ENCODE measurements around the gene NMT1. TPM values are rescaled to one million over a fixed set of nuclear protein-coding genes. Genes with fewer than 3 reads are reported as not detected.

The NMT1 gene
- total and polyA plus RNA-seq, 2 experiments from 2014 or later: 71.2 to 126 TPM

GRCh38 chr17:45111850-45112249 lies 50.7 kb downstream of the NMT1 start:
- Histone ChIP-seq H3K4me1 (ENCODE audit: insufficient read depth) (no peaks in the 10 kb centered on the region), H4K20me1 (ENCODE audit: insufficient read depth, poor library complexity, severe bottlenecking) (peaks cover 4% of the 10 kb centered on the region), H3K36me3 (replicated peaks; ENCODE audit: insufficient read depth, low read depth) (no peaks in the 10 kb centered on the region), H3K27ac (no peak overlapping the region), H3K9me3 (ENCODE audit: low read depth) (no peaks in the 10 kb centered on the region), H3K4me2 (no peak overlapping the region), H3K27me3 (no peaks in the 10 kb centered on the region), H2AFZ (no peak overlapping the region), H3K79me2 (no peaks in the 10 kb centered on the region), H3K4me3 (no peak overlapping the region), H3K9me2 (replicated peaks; ENCODE audit: insufficient read depth) (no peaks in the 10 kb centered on the region)
- no peak for DNase-seq (ENCODE audit: low spot score)
- TF ChIP-seq EZH2 (IDR thresholded peaks at IDR 0.05; ENCODE audit: borderline replicate concordance): no peak
- TF ChIP-seq EZH2phosphoT487 (IDR thresholded peaks at IDR 0.05; ENCODE audit: low read depth, severe bottlenecking, unreplicated experiment): no peak
- no peak for TF ChIP-seq CTCF (IDR thresholded peaks at IDR 0.05; ENCODE audit: poor library complexity)
- WGBS (ENCODE audit: low lambda C conversion rate, missing lambda C conversion rate): 96% methylated on average over 11 of the region's 11 CpGs

DNA sequence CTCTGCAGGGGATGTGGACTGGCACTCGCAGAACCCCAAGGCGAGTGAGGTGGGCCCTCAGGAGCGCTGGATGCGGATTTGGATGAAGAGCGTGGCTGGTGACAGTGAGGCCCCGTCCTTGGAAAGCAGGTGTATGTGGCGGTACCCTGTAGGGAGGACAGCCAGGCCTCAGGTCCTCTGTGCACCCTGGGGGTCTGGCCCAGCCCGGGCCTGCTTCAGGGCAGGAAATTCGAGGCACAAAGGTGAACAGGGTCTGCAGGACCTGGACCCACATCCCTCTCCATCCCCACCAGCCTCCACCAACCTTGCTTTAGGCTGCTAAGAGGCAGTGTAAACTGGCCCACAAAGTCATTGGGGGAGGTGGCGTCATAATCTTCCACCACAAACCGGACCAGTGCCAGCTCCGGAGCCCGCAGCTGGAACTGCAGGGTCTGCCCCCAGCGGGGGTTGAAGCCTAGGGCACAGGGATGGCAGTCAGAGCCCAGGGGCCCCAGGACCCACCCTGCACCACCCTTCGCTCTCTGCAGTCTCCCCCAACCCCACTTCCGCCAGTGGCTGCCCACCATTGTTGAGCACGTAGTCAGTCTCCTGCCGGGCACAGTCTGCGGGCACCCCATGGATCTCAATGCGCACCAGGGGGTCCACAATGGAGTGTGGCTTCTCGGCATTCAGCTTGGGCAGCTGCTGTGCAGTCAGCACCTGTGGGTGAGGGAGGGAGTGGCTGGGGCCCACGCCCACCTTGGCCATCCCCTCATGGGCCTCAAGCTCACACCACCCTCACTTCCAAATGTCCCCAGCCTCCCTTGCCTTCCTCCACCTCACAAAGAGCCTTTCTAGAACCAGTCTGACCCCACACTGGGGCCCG lies 51.7 kb downstream of the NMT1 start:
- H3K4me1 ChIP-seq (ENCODE audit: insufficient read depth): no peaks in the 10 kb centered on the region
- DNase-seq (ENCODE audit: low spot score): no peak
- WGBS (ENCODE audit: low lambda C conversion rate, missing lambda C conversion rate): 92% methylated on average over 19 of the region's 23 CpGs
- H3K4me3 ChIP-seq: no peak overlapping the region
- H3K9me3 ChIP-seq (ENCODE audit: low read depth): no peaks in the 10 kb centered on the region
- no peak overlapping the region for H3K27ac ChIP-seq
- no peak overlapping the region for H2AFZ ChIP-seq
- H4K20me1 ChIP-seq (ENCODE audit: insufficient read depth, poor library complexity, severe bottlenecking): no peaks in the 10 kb centered on the region
- H3K36me3 ChIP-seq (replicated peaks; ENCODE audit: insufficient read depth, low read depth): no peaks in the 10 kb centered on the region
- no peaks in the 10 kb centered on the region for H3K9me2 ChIP-seq (replicated peaks; ENCODE audit: insufficient read depth)
- no peaks in the 10 kb centered on the region for H3K79me2 ChIP-seq
- H3K27me3 ChIP-seq: no peaks in the 10 kb centered on the region
- H3K4me2 ChIP-seq: no peak overlapping the region
- no peak for TF ChIP-seq CTCF (IDR thresholded peaks at IDR 0.05; ENCODE audit: poor library complexity)
- TF ChIP-seq EZH2 (IDR thresholded peaks at IDR 0.05; ENCODE audit: borderline replicate concordance): no peak
- no peak for TF ChIP-seq EZH2phosphoT487 (IDR thresholded peaks at IDR 0.05; ENCODE audit: low read depth, severe bottlenecking, unreplicated experiment)

- no peak overlapping the region for H2AFZ ChIP-seq
These were observed 52.3 kb downstream of the NMT1 start for GRCh38 chr17:45113424-45113754.

More at GRCh38 chr17:45113424-45113754, 52.3 kb downstream of the NMT1 start:
- no peaks in the 10 kb centered on the region for H4K20me1 ChIP-seq (ENCODE audit: insufficient read depth, poor library complexity, severe bottlenecking)
- no peaks in the 10 kb centered on the region for H3K36me3 ChIP-seq (replicated peaks; ENCODE audit: insufficient read depth, low read depth)
- DNase-seq (ENCODE audit: low spot score): no peak
- H3K27me3 ChIP-seq: no peaks in the 10 kb centered on the region
- H3K4me3 ChIP-seq: no peak overlapping the region
- TF ChIP-seq EZH2phosphoT487 (IDR thresholded peaks at IDR 0.05; ENCODE audit: low read depth, severe bottlenecking, unreplicated experiment): no peak
- no peak for TF ChIP-seq CTCF (IDR thresholded peaks at IDR 0.05; ENCODE audit: poor library complexity)
- TF ChIP-seq EZH2 (IDR thresholded peaks at IDR 0.05; ENCODE audit: borderline replicate concordance): no peak
- H3K4me2 ChIP-seq: no peak overlapping the region
- H3K79me2 ChIP-seq: no peaks in the 10 kb centered on the region
- H3K27ac ChIP-seq: no peak overlapping the region
- no peaks in the 10 kb centered on the region for H3K9me3 ChIP-seq (ENCODE audit: low read depth)
- 87% methylated on average over 9 of the region's 9 CpGs for WGBS (ENCODE audit: low lambda C conversion rate, missing lambda C conversion rate)
- H3K9me2 ChIP-seq (replicated peaks; ENCODE audit: insufficient read depth): no peaks in the 10 kb centered on the region
- no peaks in the 10 kb centered on the region for H3K4me1 ChIP-seq (ENCODE audit: insufficient read depth)
